ENCODE measurements around the gene LRFN5. TPM values are rescaled to one million over a fixed set of nuclear protein-coding genes. Genes with fewer than 3 reads are reported as not detected.
"Not testable (repeated sequence)": the region's sequence is repeated elsewhere in the genome, so short reads cannot be mapped to it uniquely, and the experiment has no call there.

Gene LRFN5
- total RNA-seq, 1 donor from 2014 or later: 0.11 TPM

DNA sequence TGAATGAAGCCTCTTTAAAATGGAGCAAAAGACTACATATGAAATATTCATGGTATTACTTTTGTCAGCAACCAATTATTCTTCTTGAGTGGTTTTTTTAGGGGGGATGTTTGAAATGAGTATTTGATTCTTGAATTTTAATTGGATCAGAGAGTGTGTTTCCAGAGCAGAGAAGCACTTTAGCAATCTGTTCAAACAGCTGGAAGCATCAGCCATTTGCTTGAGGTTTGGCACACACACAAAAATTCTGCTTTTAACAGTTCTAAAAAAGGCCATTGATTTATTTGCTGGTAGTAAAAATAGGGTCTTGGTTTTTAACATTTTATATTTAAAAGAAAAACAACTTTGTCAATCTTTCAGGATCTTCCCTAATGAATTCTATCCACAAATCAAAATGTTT lies 292.7 kb downstream of the LRFN5 start:
- intact Hi-C loops (cut with DNase I): no loop called here
- no peak overlapping the region for H3K27ac ChIP-seq
- no peak for DNase-seq (ENCODE audit: low spot score in 2 of 2)
- H3K4me1 ChIP-seq: no peaks in the 10 kb centered on the region
- no peaks in the 10 kb centered on the region for H3K36me3 ChIP-seq
- H3K9me3 ChIP-seq: no peaks in the 10 kb centered on the region
- H3K27me3 ChIP-seq: no peaks in the 10 kb centered on the region
- no peak overlapping the region for H3K4me3 ChIP-seq
- no peak for TF ChIP-seq CTCF (IDR thresholded peaks at IDR 0.05)

GRCh38 chr14:41900644-41901043 lies 294.0 kb downstream of the LRFN5 start:
- no peak for TF ChIP-seq CTCF (IDR thresholded peaks at IDR 0.05)
- no peak overlapping the region for H3K4me3 ChIP-seq
- no peaks in the 10 kb centered on the region for H3K36me3 ChIP-seq
- no peaks in the 10 kb centered on the region for H3K27me3 ChIP-seq
- no peak for DNase-seq (ENCODE audit: low spot score in 2 of 2)
- H3K9me3 ChIP-seq: no peaks in the 10 kb centered on the region
- H3K27ac ChIP-seq: no peak overlapping the region
- H3K4me1 ChIP-seq: no peaks in the 10 kb centered on the region
- intact Hi-C loops (cut with DNase I): no loop called here

DNA sequence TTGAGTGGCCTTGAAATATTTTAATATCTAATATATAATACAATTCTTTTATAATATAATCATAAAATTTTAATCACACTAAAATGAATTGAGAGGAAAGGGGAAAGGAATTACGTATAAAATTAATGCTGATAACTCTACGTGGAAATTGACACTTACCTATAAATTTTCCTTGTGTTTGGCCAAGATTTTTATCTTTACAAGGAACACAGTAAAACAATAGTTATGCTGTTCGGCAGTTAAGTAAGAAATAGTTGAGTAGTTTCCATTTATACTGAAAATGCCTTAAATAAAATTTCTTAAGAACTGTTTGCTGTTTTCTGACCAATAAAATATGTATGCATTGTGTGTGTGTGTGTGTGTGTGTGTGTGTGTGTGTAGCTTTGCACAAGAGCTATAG lies 294.4 kb downstream of the LRFN5 start:
- Histone ChIP-seq H3K4me3 (no peak overlapping the region), H3K27ac (no peak overlapping the region), H3K36me3 (no peaks in the 10 kb centered on the region), H3K27me3 (no peaks in the 10 kb centered on the region), H3K4me1 (no peaks in the 10 kb centered on the region), H3K9me3 (no peaks in the 10 kb centered on the region)
- no peak for TF ChIP-seq CTCF (IDR thresholded peaks at IDR 0.05)
- no peak for DNase-seq (ENCODE audit: low spot score in 2 of 2)
- intact Hi-C loops (cut with DNase I): no loop called here

DNA sequence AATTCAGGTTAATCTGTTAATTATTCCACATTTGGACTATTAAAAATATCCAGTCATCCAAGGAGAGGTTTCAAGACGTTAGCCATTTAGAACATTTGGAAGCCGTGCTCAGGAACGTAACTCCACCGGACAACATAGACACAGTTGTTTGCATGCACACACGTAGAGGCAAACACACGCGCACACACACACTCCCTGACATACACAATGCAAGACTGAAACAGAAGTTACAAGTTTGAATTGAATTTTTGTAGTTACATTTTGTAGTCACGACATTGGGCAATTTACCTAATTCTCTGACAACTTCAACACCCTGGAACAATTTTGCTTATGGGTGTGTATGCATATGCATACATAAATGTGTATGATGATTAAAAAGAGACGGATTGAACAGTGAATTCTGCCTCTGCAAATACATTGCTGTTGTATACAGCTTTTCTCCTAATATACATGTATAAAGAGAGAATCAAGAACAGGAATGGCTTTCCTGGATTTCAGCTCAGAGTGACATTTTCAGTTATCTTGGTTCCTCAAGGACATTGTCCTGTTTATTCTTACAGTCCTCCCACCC lies 298.8 kb downstream of the LRFN5 start:
- intact Hi-C loops (cut with DNase I): no loop called here
- no peaks in the 10 kb centered on the region for H3K9me3 ChIP-seq
- DNase-seq (ENCODE audit: low spot score in 2 of 2): no peak
- no peaks in the 10 kb centered on the region for H3K36me3 ChIP-seq
- H3K4me3 ChIP-seq: no peak overlapping the region
- H3K27ac ChIP-seq: no peak overlapping the region
- no peak for TF ChIP-seq CTCF (IDR thresholded peaks at IDR 0.05)
- H3K27me3 ChIP-seq: no peaks in the 10 kb centered on the region
- H3K4me1 ChIP-seq: no peaks in the 10 kb centered on the region

- H3K27me3 ChIP-seq; intact Hi-C loops (cut with DNase I); H3K27ac ChIP-seq; DNase-seq (ENCODE audit: low spot score in 2 of 2); H3K4me3 ChIP-seq; H3K36me3 ChIP-seq; H3K4me1 ChIP-seq; H3K9me3 ChIP-seq: not testable (repeated sequence)
Measured at GRCh38 chr14:41911155-41911554, 304.5 kb downstream of the LRFN5 start.

DNA sequence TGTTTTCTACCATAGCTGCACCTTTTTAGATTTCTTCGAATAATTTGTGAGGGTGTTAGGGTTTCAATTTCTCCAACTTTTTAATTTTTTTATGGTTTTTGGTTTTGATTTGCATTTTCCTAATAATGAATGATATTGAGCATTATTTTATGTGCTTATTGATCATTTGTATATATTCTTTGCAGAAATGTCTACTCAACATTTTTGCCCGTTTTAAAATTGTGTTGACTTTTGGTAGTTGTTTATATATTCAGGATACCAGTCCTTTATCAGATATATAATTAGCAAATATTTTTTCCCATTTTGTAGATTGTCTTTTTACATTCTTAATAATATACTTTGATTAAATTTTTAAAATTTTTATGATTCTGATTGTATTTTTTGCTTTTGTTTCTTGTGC lies 306.7 kb downstream of the LRFN5 start:
- Histone ChIP-seq H3K9me3 (peaks cover 0 to 4% of the 10 kb centered on the region in 2 donors), H3K4me3 (no peak overlapping the region), H3K4me1 (no peaks in the 10 kb centered on the region), H3K27ac (no peak overlapping the region), H3K36me3 (no peaks in the 10 kb centered on the region), H3K27me3 (no peaks in the 10 kb centered on the region)
- TF ChIP-seq CTCF (IDR thresholded peaks at IDR 0.05): no peak
- intact Hi-C loops (cut with DNase I): no loop called here
- DNase-seq (ENCODE audit: low spot score in 2 of 2): no peak
